ENCODE results near the gene KRT32.

KRT32 gene

GRCh38 chr17:41464682-41465081 is 2.5 kb downstream of the KRT32 start:
- DNase-seq (ENCODE audit: low read depth in 1 of 2, low spot score in 1 of 2), result no peak

- no peak for DNase-seq (ENCODE audit: low read depth in 1 of 2, low spot score in 1 of 2)
Observed at GRCh38 chr17:41464173-41464572, 3.0 kb downstream of the KRT32 start.

GRCh38 chr17:41463746-41464145 is 3.4 kb downstream of the KRT32 start:
- DNase-seq (ENCODE audit: low read depth in 1 of 2, low spot score in 1 of 2), result no peak

GRCh38 chr17:41462705-41463104 is 4.5 kb downstream of the KRT32 start:
- DNase-seq (ENCODE audit: low read depth in 1 of 2, low spot score in 1 of 2), result no peak

GRCh38 chr17:41457676-41458075 is 9.5 kb downstream of the KRT32 start:
- no peak for DNase-seq (ENCODE audit: low read depth in 1 of 2, low spot score in 1 of 2)

GRCh38 chr17:41456204-41456603 is 11.0 kb downstream of the KRT32 start:
- DNase-seq (ENCODE audit: low read depth in 1 of 2, low spot score in 1 of 2), result no peak

- DNase-seq (ENCODE audit: low read depth in 1 of 2, low spot score in 1 of 2), result no peak
Observed at GRCh38 chr17:41455236-41455635, 11.9 kb downstream of the KRT32 start.

GRCh38 chr17:41453066-41453465 is 14.1 kb downstream of the KRT32 start:
- no peak for DNase-seq (ENCODE audit: low read depth in 1 of 2, low spot score in 1 of 2)

GRCh38 chr17:41452281-41452680 is 14.9 kb downstream of the KRT32 start:
- no peak for DNase-seq (ENCODE audit: low read depth in 1 of 2, low spot score in 1 of 2)

- no peak for DNase-seq (ENCODE audit: low read depth in 1 of 2, low spot score in 1 of 2)
Observed at GRCh38 chr17:41451154-41451728, 15.9 kb downstream of the KRT32 start.

GRCh38 chr17:41449008-41449407 is 18.2 kb downstream of the KRT32 start:
- no peak for DNase-seq (ENCODE audit: low read depth in 1 of 2, low spot score in 1 of 2)

GRCh38 chr17:41448506-41448905 is 18.7 kb downstream of the KRT32 start:
- no peak for DNase-seq (ENCODE audit: low read depth in 1 of 2, low spot score in 1 of 2)

GRCh38 chr17:41446806-41447205 is 20.4 kb downstream of the KRT32 start:
- no peak for DNase-seq (ENCODE audit: low read depth in 1 of 2, low spot score in 1 of 2)

- no peak for DNase-seq (ENCODE audit: low read depth in 1 of 2, low spot score in 1 of 2)
Observed at GRCh38 chr17:41444640-41445039, 22.5 kb downstream of the KRT32 start.

GRCh38 chr17:41444186-41444585 is 23.0 kb downstream of the KRT32 start:
- no peak for DNase-seq (ENCODE audit: low read depth in 1 of 2, low spot score in 1 of 2)

- no peak for DNase-seq (ENCODE audit: low read depth in 1 of 2, low spot score in 1 of 2)
Observed at GRCh38 chr17:41442739-41443138, 24.4 kb downstream of the KRT32 start.

- DNase-seq (ENCODE audit: low read depth in 1 of 2, low spot score in 1 of 2), result no peak
Observed at GRCh38 chr17:41440531-41441033, 26.6 kb downstream of the KRT32 start, which contains the start of gene KRT38. TSS of gene KRT38 (minus strand) at chr17:41440983. CDS start at chr17:41440921, 62 bp downstream.

GRCh38 chr17:41439375-41439774 is 27.8 kb downstream of the KRT32 start:
- DNase-seq (ENCODE audit: low read depth in 1 of 2, low spot score in 1 of 2), result no peak

- no peak for DNase-seq (ENCODE audit: low read depth in 1 of 2, low spot score in 1 of 2)
Observed at GRCh38 chr17:41437769-41438168, 29.4 kb downstream of the KRT32 start.

- DNase-seq (ENCODE audit: low read depth in 1 of 2, low spot score in 1 of 2), result no peak
Observed at GRCh38 chr17:41437254-41437653, 29.9 kb downstream of the KRT32 start.

- no peak for DNase-seq (ENCODE audit: low read depth in 1 of 2, low spot score in 1 of 2)
Observed at GRCh38 chr17:41434415-41434814, 32.8 kb downstream of the KRT32 start.

GRCh38 chr17:41434005-41434404 is 33.2 kb downstream of the KRT32 start:
- DNase-seq (ENCODE audit: low read depth in 1 of 2, low spot score in 1 of 2), result no peak

GRCh38 chr17:41433586-41433985 is 33.6 kb downstream of the KRT32 start:
- no peak for DNase-seq (ENCODE audit: low read depth in 1 of 2, low spot score in 1 of 2)
